ENCODE measurements around the gene ARHGAP18. TPM values are rescaled to one million over a fixed set of nuclear protein-coding genes. Genes with fewer than 3 reads are reported as not detected.

The ARHGAP18 gene
- total and polyA plus RNA-seq, 10 donors, result 4.6 to 18.7 (median 15.4) TPM

GRCh38 chr6:129619579-129620233 lies 90.3 kb downstream of the ARHGAP18 start:
- TF ChIP-seq CTCF (IDR thresholded peaks at IDR 0.05 in 8 of 11, conservative IDR thresholded peaks at IDR 0.05 in 3 of 11) (no peak), POLR2A (IDR thresholded peaks at IDR 0.05) (no peak), POLR2AphosphoS5 (IDR thresholded peaks at IDR 0.05) (no peak)
- Histone ChIP-seq H3K9me3 (no peaks in the 10 kb centered on the region), H3K27ac (no peak overlapping the region), H3K27me3 (replicated peaks in 1 of 7) (no peaks in the 10 kb centered on the region), H3K4me1 (peaks cover 0 to 5% (median 0%) of the 10 kb centered on the region in 6 donors), H3K36me3 (peaks cover 0 to 41% (median 0%) of the 10 kb centered on the region in 6 donors), H3K4me3 (no peak overlapping the region)
- WGBS, 5 donors, result 81 to 96% (median 91%) methylated on average over 2 of the region's 2 CpGs
- intact Hi-C loops (cut with DNase I; ENCODE audit: low total_unique reads), result no loop called here
- no peak for DNase-seq

GRCh38 chr6:129617986-129618385 lies 92.0 kb downstream of the ARHGAP18 start:
- intact Hi-C loops (cut with DNase I; ENCODE audit: low total_unique reads), result no loop called here
- TF ChIP-seq CTCF (IDR thresholded peaks at IDR 0.05 in 8 of 11, conservative IDR thresholded peaks at IDR 0.05 in 3 of 11), result no peak
- TF ChIP-seq POLR2AphosphoS5 (IDR thresholded peaks at IDR 0.05), result no peak
- no peak for TF ChIP-seq POLR2A (IDR thresholded peaks at IDR 0.05)
- H3K9me3 ChIP-seq, result no peaks in the 10 kb centered on the region
- no peak for DNase-seq
- peaks cover 0 to 39% (median 0%) of the 10 kb centered on the region in 6 donors for H3K36me3 ChIP-seq
- H3K27me3 ChIP-seq (replicated peaks in 1 of 7), result no peaks in the 10 kb centered on the region
- no peaks in the 10 kb centered on the region for H3K4me1 ChIP-seq
- H3K4me3 ChIP-seq, result no peak overlapping the region
- H3K27ac ChIP-seq, result no peak overlapping the region

GRCh38 chr6:129615496-129615895 lies 94.5 kb downstream of the ARHGAP18 start:
- intact Hi-C loops (cut with DNase I; ENCODE audit: low total_unique reads), result no loop called here
- no peaks in the 10 kb centered on the region for H3K27me3 ChIP-seq (replicated peaks in 1 of 7)
- TF ChIP-seq POLR2AphosphoS5 (IDR thresholded peaks at IDR 0.05), result no peak
- H3K36me3 ChIP-seq, result peaks cover 0 to 48% (median under 1%) of the 10 kb centered on the region in 6 donors
- no peak overlapping the region for H3K4me3 ChIP-seq
- no peak for DNase-seq
- no peak overlapping the region for H3K27ac ChIP-seq
- WGBS, 5 donors, result 66 to 98% (median 83%) methylated on average over 3 of the region's 3 CpGs
- H3K4me1 ChIP-seq, result no peaks in the 10 kb centered on the region
- no peaks in the 10 kb centered on the region for H3K9me3 ChIP-seq

- peaks cover 0 to 53% (median 4%) of the 10 kb centered on the region in 6 donors for H3K36me3 ChIP-seq
- intact Hi-C loops (cut with DNase I; ENCODE audit: low total_unique reads), result no loop called here
Observed at GRCh38 chr6:129615020-129615419, 95.0 kb downstream of the ARHGAP18 start.

More at GRCh38 chr6:129615020-129615419, 95.0 kb downstream of the ARHGAP18 start:
- Histone ChIP-seq H3K27me3 (replicated peaks in 1 of 7) (no peaks in the 10 kb centered on the region), H3K9me3 (no peaks in the 10 kb centered on the region), H3K4me1 (no peaks in the 10 kb centered on the region), H3K27ac (no peak overlapping the region), H3K4me3 (no peak overlapping the region)
- 86 to 100% (median 98%) methylated on average over 1 of the region's 1 CpG for WGBS, 5 donors
- DNase-seq, result no peak
- no peak for TF ChIP-seq POLR2A (IDR thresholded peaks at IDR 0.05)
- TF ChIP-seq CTCF (IDR thresholded peaks at IDR 0.05 in 8 of 11, conservative IDR thresholded peaks at IDR 0.05 in 3 of 11), result no peak
- TF ChIP-seq POLR2AphosphoS5 (IDR thresholded peaks at IDR 0.05), result no peak

Data from spleen (tissue), 11 donors.